HCT116 (cell line): ENCODE measurements around the gene RNPEP.

Experiments
- EGR1 ChIP-seq: IDR thresholded peaks from 2 replicates; pipeline ENCODE4 v1.6.1; 2012; ENCODE audit warnings: low read depth
- EZH2 ChIP-seq: fragments of 200-600 bp; sonication (generic); IDR thresholded peaks from 2 replicates; pipeline ENCODE4 v1.6.1; 2017; ENCODE audit warnings: antibody characterized with exemption, mixed run types
- EZH2phosphoT487 ChIP-seq: fragments of 200-600 bp; IDR thresholded peaks from 2 replicates; pipeline ENCODE4 v1.6.1; 2018; ENCODE audit warnings: antibody characterized with exemption, borderline replicate concordance
- FOSL1 ChIP-seq: IDR thresholded peaks from 2 replicates; pipeline ENCODE4 v1.6.1; 2012; ENCODE audit warnings: low read depth
- JUND ChIP-seq: IDR thresholded peaks from 2 replicates; pipeline ENCODE4 v1.6.1; 2012
- POLR2A ChIP-seq: IDR thresholded peaks from 2 replicates; pipeline ENCODE4 v1.7.0; 2011; ENCODE audit warnings: borderline replicate concordance; ENCODE audit not compliant: insufficient read depth, insufficient read length; ENCODE audit errors: extremely low read depth
- POLR2AphosphoS5 ChIP-seq: IDR thresholded peaks from 2 replicates; pipeline ENCODE4 v1.6.1; 2011; ENCODE audit warnings: mild to moderate bottlenecking, low read depth, low read length, moderate library complexity
- RAD21 ChIP-seq: IDR thresholded peaks from 2 replicates; pipeline ENCODE4 v1.6.1; 2012; ENCODE audit warnings: low read depth, mild to moderate bottlenecking
- SIN3A ChIP-seq: IDR thresholded peaks from 2 replicates; pipeline ENCODE4 v1.6.1; 2012; ENCODE audit warnings: low read depth
- SP1 ChIP-seq: IDR thresholded peaks from 2 replicates; pipeline ENCODE4 v1.6.1; 2012; ENCODE audit warnings: low read depth
- ZFX ChIP-seq: fragments of 450-650 bp; IDR thresholded peaks from 2 replicates; pipeline ENCODE4 v1.6.1; 2017
- TF ChIP-seq, protein P1 (sequence below), 3 experiments: fragments of 200-600 bp in 1 of 3; sonication (generic) in 1 of 3; IDR thresholded peaks in 2 of 3; conservative IDR thresholded peaks in 1 of 3; 2 replicates each; pipeline ENCODE4 v1.5.1; 2012 to 2017; ENCODE audit warnings: low read depth in 2 of 3, low read length in 2 of 3, antibody characterized with exemption in 1 of 3, borderline replicate concordance in 1 of 3, control low read depth in 1 of 3, mild to moderate bottlenecking in 1 of 3, mixed read lengths in 1 of 3, mixed run types in 1 of 3, moderate library complexity in 1 of 3; ENCODE audit not compliant: insufficient read depth in 1 of 3
- TF ChIP-seq, protein P2 (sequence below): IDR thresholded peaks from 2 replicates; pipeline ENCODE4 v1.6.1; 2012; ENCODE audit warnings: low read depth
- TF ChIP-seq, protein P3 (sequence below): IDR thresholded peaks from 2 replicates; pipeline ENCODE4 v1.6.1; 2011; ENCODE audit warnings: mild to moderate bottlenecking, low read length, moderate library complexity; ENCODE audit not compliant: insufficient replicate concordance; ENCODE audit errors: extremely low read depth

DNA sequence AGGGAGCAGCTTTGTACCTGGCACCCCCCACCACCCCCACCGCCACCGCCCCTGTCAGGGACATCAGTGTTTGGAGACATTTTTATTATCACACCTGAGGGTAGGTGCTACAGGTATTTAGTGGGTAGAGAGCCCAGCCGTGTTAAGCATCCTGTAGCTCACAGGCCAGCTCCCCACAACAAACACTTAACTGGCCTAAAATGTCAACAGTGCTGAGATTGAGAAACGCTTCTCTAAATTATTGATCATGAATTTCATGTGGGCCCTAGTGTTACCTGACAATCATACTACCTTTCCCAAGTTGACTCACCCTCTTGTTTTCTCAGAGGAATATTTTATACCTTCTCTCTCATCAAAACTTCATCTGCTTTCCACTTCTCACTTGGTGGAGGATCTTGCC is 49.3 kb downstream of the RNPEP start:
- TF ChIP-seq POLR2A (no peak), EZH2phosphoT487 (no peak), RAD21 (no peak), EZH2 (no peak), POLR2AphosphoS5 (no peak), JUND (no peak), SIN3A (no peak), EGR1 (no peak), FOSL1 (no peak), ZFX (no peak), SP1 (no peak)
- TF ChIP-seq, protein P1, sequence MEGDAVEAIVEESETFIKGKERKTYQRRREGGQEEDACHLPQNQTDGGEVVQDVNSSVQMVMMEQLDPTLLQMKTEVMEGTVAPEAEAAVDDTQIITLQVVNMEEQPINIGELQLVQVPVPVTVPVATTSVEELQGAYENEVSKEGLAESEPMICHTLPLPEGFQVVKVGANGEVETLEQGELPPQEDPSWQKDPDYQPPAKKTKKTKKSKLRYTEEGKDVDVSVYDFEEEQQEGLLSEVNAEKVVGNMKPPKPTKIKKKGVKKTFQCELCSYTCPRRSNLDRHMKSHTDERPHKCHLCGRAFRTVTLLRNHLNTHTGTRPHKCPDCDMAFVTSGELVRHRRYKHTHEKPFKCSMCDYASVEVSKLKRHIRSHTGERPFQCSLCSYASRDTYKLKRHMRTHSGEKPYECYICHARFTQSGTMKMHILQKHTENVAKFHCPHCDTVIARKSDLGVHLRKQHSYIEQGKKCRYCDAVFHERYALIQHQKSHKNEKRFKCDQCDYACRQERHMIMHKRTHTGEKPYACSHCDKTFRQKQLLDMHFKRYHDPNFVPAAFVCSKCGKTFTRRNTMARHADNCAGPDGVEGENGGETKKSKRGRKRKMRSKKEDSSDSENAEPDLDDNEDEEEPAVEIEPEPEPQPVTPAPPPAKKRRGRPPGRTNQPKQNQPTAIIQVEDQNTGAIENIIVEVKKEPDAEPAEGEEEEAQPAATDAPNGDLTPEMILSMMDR (IDR thresholded peaks at IDR 0.05 in 2 of 3, conservative IDR thresholded peaks at IDR 0.05 in 1 of 3; ENCODE audit: borderline replicate concordance in 1 of 3, insufficient read depth in 1 of 3, low read depth in 2 of 3, low read length in 2 of 3) = no peak
- TF ChIP-seq, protein P2, sequence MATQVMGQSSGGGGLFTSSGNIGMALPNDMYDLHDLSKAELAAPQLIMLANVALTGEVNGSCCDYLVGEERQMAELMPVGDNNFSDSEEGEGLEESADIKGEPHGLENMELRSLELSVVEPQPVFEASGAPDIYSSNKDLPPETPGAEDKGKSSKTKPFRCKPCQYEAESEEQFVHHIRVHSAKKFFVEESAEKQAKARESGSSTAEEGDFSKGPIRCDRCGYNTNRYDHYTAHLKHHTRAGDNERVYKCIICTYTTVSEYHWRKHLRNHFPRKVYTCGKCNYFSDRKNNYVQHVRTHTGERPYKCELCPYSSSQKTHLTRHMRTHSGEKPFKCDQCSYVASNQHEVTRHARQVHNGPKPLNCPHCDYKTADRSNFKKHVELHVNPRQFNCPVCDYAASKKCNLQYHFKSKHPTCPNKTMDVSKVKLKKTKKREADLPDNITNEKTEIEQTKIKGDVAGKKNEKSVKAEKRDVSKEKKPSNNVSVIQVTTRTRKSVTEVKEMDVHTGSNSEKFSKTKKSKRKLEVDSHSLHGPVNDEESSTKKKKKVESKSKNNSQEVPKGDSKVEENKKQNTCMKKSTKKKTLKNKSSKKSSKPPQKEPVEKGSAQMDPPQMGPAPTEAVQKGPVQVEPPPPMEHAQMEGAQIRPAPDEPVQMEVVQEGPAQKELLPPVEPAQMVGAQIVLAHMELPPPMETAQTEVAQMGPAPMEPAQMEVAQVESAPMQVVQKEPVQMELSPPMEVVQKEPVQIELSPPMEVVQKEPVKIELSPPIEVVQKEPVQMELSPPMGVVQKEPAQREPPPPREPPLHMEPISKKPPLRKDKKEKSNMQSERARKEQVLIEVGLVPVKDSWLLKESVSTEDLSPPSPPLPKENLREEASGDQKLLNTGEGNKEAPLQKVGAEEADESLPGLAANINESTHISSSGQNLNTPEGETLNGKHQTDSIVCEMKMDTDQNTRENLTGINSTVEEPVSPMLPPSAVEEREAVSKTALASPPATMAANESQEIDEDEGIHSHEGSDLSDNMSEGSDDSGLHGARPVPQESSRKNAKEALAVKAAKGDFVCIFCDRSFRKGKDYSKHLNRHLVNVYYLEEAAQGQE = no peak
- TF ChIP-seq, protein P3, sequence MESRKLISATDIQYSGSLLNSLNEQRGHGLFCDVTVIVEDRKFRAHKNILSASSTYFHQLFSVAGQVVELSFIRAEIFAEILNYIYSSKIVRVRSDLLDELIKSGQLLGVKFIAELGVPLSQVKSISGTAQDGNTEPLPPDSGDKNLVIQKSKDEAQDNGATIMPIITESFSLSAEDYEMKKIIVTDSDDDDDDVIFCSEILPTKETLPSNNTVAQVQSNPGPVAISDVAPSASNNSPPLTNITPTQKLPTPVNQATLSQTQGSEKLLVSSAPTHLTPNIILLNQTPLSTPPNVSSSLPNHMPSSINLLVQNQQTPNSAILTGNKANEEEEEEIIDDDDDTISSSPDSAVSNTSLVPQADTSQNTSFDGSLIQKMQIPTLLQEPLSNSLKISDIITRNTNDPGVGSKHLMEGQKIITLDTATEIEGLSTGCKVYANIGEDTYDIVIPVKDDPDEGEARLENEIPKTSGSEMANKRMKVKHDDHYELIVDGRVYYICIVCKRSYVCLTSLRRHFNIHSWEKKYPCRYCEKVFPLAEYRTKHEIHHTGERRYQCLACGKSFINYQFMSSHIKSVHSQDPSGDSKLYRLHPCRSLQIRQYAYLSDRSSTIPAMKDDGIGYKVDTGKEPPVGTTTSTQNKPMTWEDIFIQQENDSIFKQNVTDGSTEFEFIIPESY = no peak
